Limb (tissue), 2 donors: Measurements from ENCODE around the gene GPN1.
A peak's percentile ranks its signal among the peaks of the same experiment; 100 is the strongest.
"Not testable (repeated sequence)": the region's sequence is repeated elsewhere in the genome, so short reads cannot be mapped to it uniquely, and the experiment has no call there.

Experiments used
- DNase-seq, 2 donors: peaks; one replicate each; pipeline ENCODE4 v3.0.0-alpha.2; 2016; ENCODE audit errors: extremely low spot score in 2 of 2

Gene GPN1

GRCh38 chr2:27626921-27627320, 1.9 kb upstream of the GPN1 start:
- DNase-seq = not testable (repeated sequence)

GRCh38 chr2:27627963-27628766, 685 bp upstream of the GPN1 start:
- DNase-seq = no peak

- DNase-seq = not testable (repeated sequence)
Measured at GRCh38 chr2:27630257-27630656, 1.4 kb downstream of the GPN1 start.

GRCh38 chr2:27634291-27634690, 5.4 kb downstream of the GPN1 start:
- no peak for DNase-seq

- DNase-seq = no peak
Measured at GRCh38 chr2:27636766-27637165, 7.9 kb downstream of the GPN1 start.

- no peak for DNase-seq
Measured at GRCh38 chr2:27638037-27638637, 9.3 kb downstream of the GPN1 start.

- no peak for DNase-seq
Measured at GRCh38 chr2:27638709-27639108, 9.9 kb downstream of the GPN1 start.

GRCh38 chr2:27640722-27641245, 11.9 kb downstream of the GPN1 start:
- DNase-seq = no peak

- DNase-seq = no peak
Measured at GRCh38 chr2:27645197-27645596, 16.3 kb downstream of the GPN1 start.

- DNase-seq = no peak
Measured at GRCh38 chr2:27647289-27647688, 18.4 kb downstream of the GPN1 start.

GRCh38 chr2:27647737-27648136, 18.9 kb downstream of the GPN1 start:
- DNase-seq = no peak

GRCh38 chr2:27651056-27651455, 22.2 kb downstream of the GPN1 start:
- no peak for DNase-seq

- DNase-seq = no peak
Measured at GRCh38 chr2:27652341-27652740, 23.5 kb downstream of the GPN1 start.

GRCh38 chr2:27652790-27653189, 23.9 kb downstream of the GPN1 start:
- DNase-seq = no peak

GRCh38 chr2:27653397-27653796, 24.5 kb downstream of the GPN1 start:
- no peak for DNase-seq

- DNase-seq = no peak
Measured at GRCh38 chr2:27655155-27655951, 26.5 kb downstream of the GPN1 start.

GRCh38 chr2:27661371-27661770, 32.5 kb downstream of the GPN1 start:
- no peak for DNase-seq

GRCh38 chr2:27663285-27664153, 34.7 kb downstream of the GPN1 start, which contains the start of the genes SLC4A1AP and SUPT7L:
Gene SLC4A1AP, plus strand, starts transcription at chr2:27663889. Its CDS starts 26 bp downstream, at chr2:27663915.
Gene SUPT7L, minus strand, starts transcription at chr2:27663614. Its CDS starts 1,422 bp downstream, at chr2:27662192.
- peak; percentile 87 to 88 for DNase-seq

GRCh38 chr2:27664154-27664574, 35.3 kb downstream of the GPN1 start:
- no peak for DNase-seq

- no peak for DNase-seq
Measured at GRCh38 chr2:27664622-27665363, 35.9 kb downstream of the GPN1 start.
